GM06990 (cell line): Measurements from ENCODE around the gene DACH1.
"Not testable (repeated sequence)": the region's sequence is repeated elsewhere in the genome, so short reads cannot be mapped to it uniquely, and the experiment has no call there.

Experiments
- DNase-seq: peaks from one replicate; pipeline ENCODE4 v3.0.0-alpha.2; 2011; ENCODE audit not compliant: insufficient read length; ENCODE audit errors: extremely low read depth
- H3K27me3 ChIP-seq: replicated peaks from 2 replicates; pipeline ENCODE4 v1.6.0; 2011; ENCODE audit warnings: low read length; ENCODE audit not compliant: control insufficient read depth, insufficient read depth
- H3K36me3 ChIP-seq: 2 replicates; pipeline ENCODE4 v1.5.1; 2011; ENCODE audit warnings: low read length; ENCODE audit not compliant: control insufficient read depth, insufficient read depth
- H3K4me3 ChIP-seq: replicated peaks from 2 replicates; pipeline ENCODE4 v1.5.1; 2011; ENCODE audit warnings: low read depth, mild to moderate bottlenecking, control low read depth, low read length
- TF ChIP-seq, protein P1 (sequence below): IDR thresholded peaks from 2 replicates; pipeline ENCODE4 v1.5.1; 2011; ENCODE audit warnings: low read length, control low read depth, mild to moderate bottlenecking, inconsistent platforms; ENCODE audit not compliant: insufficient read depth, poor library complexity, severe bottlenecking

The DACH1 gene

DNA sequence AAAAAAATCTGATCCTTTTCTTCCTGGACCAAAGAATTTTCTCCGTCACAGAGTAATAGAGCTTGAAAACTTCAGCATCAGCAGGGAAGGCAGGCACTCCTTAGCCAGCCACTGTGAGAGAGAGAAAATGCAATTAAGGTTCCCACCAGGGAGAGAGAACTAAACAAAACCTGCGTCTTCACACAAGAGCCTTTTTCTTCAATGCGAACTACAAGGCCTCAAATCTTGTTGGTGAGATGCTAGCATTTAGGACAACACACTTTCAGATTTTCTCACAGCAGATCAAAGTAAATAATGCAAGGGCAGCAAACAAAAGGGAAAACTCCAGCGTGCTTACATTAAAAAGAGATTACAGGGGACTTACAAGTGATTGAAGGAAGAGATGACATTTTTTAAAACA, 80.1 kb downstream of the DACH1 start:
- no peak overlapping the region for H3K4me3 ChIP-seq
- DNase-seq: no peak

DNA sequence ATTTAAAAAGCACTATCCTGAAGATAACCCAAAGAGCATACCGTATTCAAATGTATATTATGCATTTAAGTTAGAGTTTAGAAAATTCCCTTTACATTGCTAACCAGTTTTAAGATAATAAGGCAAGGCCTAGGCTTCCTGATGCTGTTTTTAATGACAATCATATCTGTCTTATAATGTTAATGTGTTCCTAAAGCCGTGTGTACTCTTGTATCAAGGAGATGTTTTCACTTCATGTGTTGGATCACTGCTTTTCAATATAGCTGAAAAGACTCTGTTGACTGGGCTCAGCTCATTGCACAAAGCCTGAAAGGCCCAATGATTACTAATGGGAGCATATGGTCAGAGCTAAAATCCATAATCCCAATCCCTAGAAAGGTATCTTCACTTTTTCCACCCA, 81.6 kb downstream of the DACH1 start:
- Histone ChIP-seq H3K27me3 (no peaks in the 10 kb centered on the region), H3K36me3 (no peaks in the 10 kb centered on the region), H3K4me3 (no peak overlapping the region)
- no peak for DNase-seq
- TF ChIP-seq, protein P1, sequence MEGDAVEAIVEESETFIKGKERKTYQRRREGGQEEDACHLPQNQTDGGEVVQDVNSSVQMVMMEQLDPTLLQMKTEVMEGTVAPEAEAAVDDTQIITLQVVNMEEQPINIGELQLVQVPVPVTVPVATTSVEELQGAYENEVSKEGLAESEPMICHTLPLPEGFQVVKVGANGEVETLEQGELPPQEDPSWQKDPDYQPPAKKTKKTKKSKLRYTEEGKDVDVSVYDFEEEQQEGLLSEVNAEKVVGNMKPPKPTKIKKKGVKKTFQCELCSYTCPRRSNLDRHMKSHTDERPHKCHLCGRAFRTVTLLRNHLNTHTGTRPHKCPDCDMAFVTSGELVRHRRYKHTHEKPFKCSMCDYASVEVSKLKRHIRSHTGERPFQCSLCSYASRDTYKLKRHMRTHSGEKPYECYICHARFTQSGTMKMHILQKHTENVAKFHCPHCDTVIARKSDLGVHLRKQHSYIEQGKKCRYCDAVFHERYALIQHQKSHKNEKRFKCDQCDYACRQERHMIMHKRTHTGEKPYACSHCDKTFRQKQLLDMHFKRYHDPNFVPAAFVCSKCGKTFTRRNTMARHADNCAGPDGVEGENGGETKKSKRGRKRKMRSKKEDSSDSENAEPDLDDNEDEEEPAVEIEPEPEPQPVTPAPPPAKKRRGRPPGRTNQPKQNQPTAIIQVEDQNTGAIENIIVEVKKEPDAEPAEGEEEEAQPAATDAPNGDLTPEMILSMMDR: no peak

More for the DNA sequence above, 80.1 kb downstream of the DACH1 start:
- Histone ChIP-seq H3K36me3 (no peaks in the 10 kb centered on the region), H3K27me3 (no peaks in the 10 kb centered on the region)
- TF ChIP-seq, protein P1: no peak

DNA sequence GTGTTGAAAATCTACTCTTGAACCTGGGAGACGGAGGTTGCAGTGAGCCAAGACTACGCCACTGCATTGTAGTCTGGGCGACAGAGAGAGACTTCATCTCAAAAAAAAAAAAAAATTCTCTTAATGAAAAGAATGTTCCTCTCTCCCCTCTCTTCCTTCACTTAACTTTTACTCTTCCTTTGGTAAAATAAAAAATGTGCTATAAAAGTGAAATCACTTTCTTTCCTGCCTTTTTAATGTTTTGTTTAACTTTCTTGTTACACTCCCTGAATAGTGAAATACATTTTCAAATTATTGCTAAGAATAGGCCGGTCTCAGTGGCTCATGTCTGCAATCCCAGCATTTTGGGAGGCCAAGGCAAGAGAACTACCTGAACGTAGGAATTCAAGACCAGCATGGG, 86.5 kb downstream of the DACH1 start:
- TF ChIP-seq, protein P1: no peak
- Histone ChIP-seq H3K27me3 (no peaks in the 10 kb centered on the region), H3K36me3 (no peaks in the 10 kb centered on the region), H3K4me3 (no peak overlapping the region)
- no peak for DNase-seq

DNA sequence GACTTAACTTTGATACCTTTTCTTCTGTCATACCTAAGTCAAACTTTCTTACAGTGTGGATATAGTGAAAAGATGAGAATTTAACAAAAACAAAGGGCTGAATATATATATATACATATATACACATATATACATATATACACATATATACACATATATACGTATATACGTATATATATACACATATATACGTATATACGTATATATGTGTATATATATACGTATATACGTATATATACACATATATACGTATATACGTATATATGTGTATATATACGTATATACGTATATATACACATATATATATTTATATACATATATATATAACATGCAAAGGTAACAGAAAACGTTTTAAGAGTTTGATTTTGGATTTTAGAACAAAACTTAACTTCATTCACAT, 88.0 kb downstream of the DACH1 start:
- not testable (repeated sequence) for H3K36me3 ChIP-seq, DNase-seq, H3K4me3 ChIP-seq, H3K27me3 ChIP-seq

DNA sequence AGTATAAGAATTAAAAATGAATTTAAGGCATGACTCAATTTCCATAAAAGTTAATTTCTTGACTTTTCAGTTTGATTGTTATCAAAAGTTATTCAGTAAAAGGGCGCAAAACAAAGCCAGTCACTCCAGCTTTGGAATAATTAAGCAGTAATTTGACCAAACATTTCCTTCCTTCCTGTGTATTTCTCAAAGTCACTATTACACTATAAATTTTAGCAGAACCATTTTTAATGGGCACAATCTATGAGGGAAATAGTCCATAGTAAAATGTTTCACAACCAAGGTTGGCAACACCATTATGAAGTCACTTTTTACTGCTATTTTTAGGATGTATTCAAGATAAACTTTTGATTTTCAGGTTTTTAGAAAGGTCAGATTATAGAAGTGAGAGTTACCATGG, 91.0 kb downstream of the DACH1 start:
- TF ChIP-seq, protein P1: no peak
- DNase-seq: no peak
- H3K36me3 ChIP-seq: no peaks in the 10 kb centered on the region
- no peak overlapping the region for H3K4me3 ChIP-seq
- no peaks in the 10 kb centered on the region for H3K27me3 ChIP-seq

DNA sequence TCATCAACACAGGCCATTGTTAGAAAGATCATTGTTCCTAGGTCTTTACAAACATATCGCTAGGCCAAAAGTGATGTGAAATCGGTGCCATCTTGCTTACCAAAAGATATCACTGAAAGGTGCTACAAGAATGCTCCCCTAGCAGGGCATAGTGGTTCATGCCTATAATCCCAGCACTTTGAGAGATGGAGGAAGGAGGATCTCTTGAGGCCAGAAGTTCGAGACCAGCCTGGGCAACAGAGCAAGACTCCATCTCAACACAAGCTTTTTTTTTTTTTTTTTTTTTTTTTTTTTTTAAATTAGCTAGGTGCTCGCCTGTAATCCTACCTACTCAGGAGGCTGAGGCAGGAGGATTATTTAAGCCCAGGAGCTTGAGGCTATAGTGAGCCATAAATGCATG, 92.1 kb downstream of the DACH1 start:
- no peak for DNase-seq
- Histone ChIP-seq H3K27me3 (no peaks in the 10 kb centered on the region), H3K4me3 (no peak overlapping the region), H3K36me3 (no peaks in the 10 kb centered on the region)
- TF ChIP-seq, protein P1: no peak
